OCI-LY1 (cell line): Measurements from ENCODE around the gene FTCD.

Experiments
- H2AFZ ChIP-seq: fragments of 200-600 bp; sonication (generic), shearing (Covaris generic); 2 replicates; pipeline ENCODE4 v1.6.0; 2014; ENCODE audit warnings: antibody characterized with exemption, mild to moderate bottlenecking, low read length
- H3F3A ChIP-seq: fragments of 200-600 bp; sonication (generic), shearing (Covaris generic); 2 replicates; pipeline ENCODE4 v1.6.0; 2014; ENCODE audit warnings: mild to moderate bottlenecking, antibody characterized with exemption, low read length, moderate library complexity; ENCODE audit not compliant: insufficient read depth
- H3K27ac ChIP-seq: fragments of 200-600 bp; sonication (generic); 2 replicates; pipeline ENCODE4 v1.5.1; 2014; ENCODE audit warnings: low read length, mixed run types, mild to moderate bottlenecking, low read depth; ENCODE audit not compliant: poor library complexity, severe bottlenecking
- H3K27me3 ChIP-seq: fragments of 200-600 bp; sonication (generic); 2 replicates; pipeline ENCODE4 v1.6.0; 2014; ENCODE audit warnings: antibody characterized with exemption, mild to moderate bottlenecking, low read length, moderate library complexity; ENCODE audit not compliant: insufficient read depth
- H3K36me3 ChIP-seq: fragments of 200-600 bp; sonication (generic); 2 replicates; pipeline ENCODE4 v1.6.1; 2014; ENCODE audit warnings: mild to moderate bottlenecking, antibody characterized with exemption, low read length, moderate library complexity, mixed read lengths; ENCODE audit not compliant: insufficient read depth
- H3K4me1 ChIP-seq: fragments of 200-600 bp; sonication (generic); 2 replicates; pipeline ENCODE4 v1.5.1; 2014; ENCODE audit warnings: mild to moderate bottlenecking, low read length, moderate library complexity; ENCODE audit not compliant: insufficient read depth, severe bottlenecking
- H3K4me2 ChIP-seq: fragments of 200-600 bp; sonication (generic), shearing (Covaris generic); 2 replicates; pipeline ENCODE4 v1.6.1; 2014; ENCODE audit warnings: low read length
- H3K4me3 ChIP-seq: fragments of 200-600 bp; sonication (generic); 2 replicates; pipeline ENCODE4 v1.5.1; 2014; ENCODE audit warnings: low read length, low read depth, mild to moderate bottlenecking, mixed read lengths; ENCODE audit not compliant: poor library complexity, severe bottlenecking
- H3K79me2 ChIP-seq: fragments of 200-600 bp; shearing (Covaris generic); 2 replicates; pipeline ENCODE4 v1.6.1; 2016; ENCODE audit warnings: mixed run types, low read length, mixed read lengths; ENCODE audit not compliant: insufficient read depth
- H3K9ac ChIP-seq: fragments of 200-600 bp; sonication (generic), shearing (Covaris generic); 2 replicates; pipeline ENCODE4 v1.6.1; 2014; ENCODE audit warnings: mild to moderate bottlenecking, low read length, mixed read lengths
- H3K9me2 ChIP-seq: fragments of 200-600 bp; sonication (generic), shearing (Covaris generic); 2 replicates; pipeline ENCODE4 v1.6.1; 2014; ENCODE audit warnings: low read depth, mild to moderate bottlenecking, low read length, mixed read lengths
- H3K9me3 ChIP-seq: fragments of 200-600 bp; shearing (Covaris generic); 2 replicates; pipeline ENCODE4 v1.6.1; 2014; ENCODE audit warnings: low read length, mixed read lengths
- H4K20me1 ChIP-seq: fragments of 200-600 bp; sonication (generic), shearing (Covaris generic); 2 replicates; pipeline ENCODE4 v1.6.0; 2016; ENCODE audit warnings: mild to moderate bottlenecking, low read length; ENCODE audit not compliant: insufficient read depth
- EZH2 ChIP-seq: fragments of 200-600 bp; sonication (generic), shearing (Covaris generic); IDR thresholded peaks from 2 replicates; pipeline ENCODE4 v1.8.0; 2017; ENCODE audit warnings: borderline replicate concordance, mixed run types, mild to moderate bottlenecking, antibody characterized with exemption, low read length, moderate library complexity, mixed read lengths
- TF ChIP-seq, protein P1 (sequence below): fragments of 200-600 bp; sonication (generic), shearing (Covaris generic); IDR thresholded peaks from 2 replicates; pipeline ENCODE4 v1.5.1; 2017; ENCODE audit warnings: mild to moderate bottlenecking, antibody characterized with exemption, low read length, moderate library complexity, mixed read lengths

FTCD gene

DNA sequence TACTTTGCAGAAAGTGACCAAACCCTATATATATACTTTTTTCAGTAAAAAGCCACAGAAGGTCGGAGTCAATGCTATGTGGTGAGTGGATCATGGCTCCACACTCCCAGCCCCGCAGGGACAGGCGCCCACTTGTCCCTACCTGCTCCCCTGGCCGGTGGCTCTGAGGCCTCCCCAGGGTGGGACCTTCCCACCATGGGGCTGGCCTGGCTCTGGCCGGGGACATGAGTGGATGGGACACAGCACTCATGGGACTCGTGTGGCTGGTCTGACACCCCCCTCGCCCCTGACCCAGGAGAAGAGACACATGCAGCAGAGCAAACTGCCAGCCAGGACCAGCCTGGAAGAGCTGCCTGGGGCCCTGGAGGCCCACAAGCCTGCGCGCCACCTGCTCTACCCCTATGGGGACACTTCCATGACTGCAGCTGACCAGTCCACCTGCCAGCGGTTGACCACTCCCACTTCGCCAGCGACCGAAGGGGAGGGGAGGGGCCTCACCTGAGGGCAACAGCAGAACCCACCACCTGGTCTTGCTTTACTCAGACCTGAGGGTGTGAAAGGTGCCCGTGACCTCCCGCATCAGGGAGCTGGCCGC is 26.7 kb upstream of the FTCD start:
- Histone ChIP-seq H3K36me3 (no peaks in the 10 kb centered on the region; the same call in 1 of the 2 replicates), H3F3A (no peaks in the 10 kb centered on the region; the same call in 1 of the 2 replicates), H3K4me1 (peaks cover 24% of the 10 kb centered on the region), H2AFZ (no peak overlapping the region), H4K20me1 (no peaks in the 10 kb centered on the region), H3K9me2 (no peaks in the 10 kb centered on the region), H3K79me2 (no peaks in the 10 kb centered on the region), H3K4me3 (peak overlapping the region; percentile 50), H3K27ac (no peak overlapping the region), H3K9me3 (no peaks in the 10 kb centered on the region), H3K27me3 (no peaks in the 10 kb centered on the region), H3K4me2 (peak overlapping the region; percentile 70; the same call in 1 of the 2 replicates), H3K9ac (no peak overlapping the region)
- TF ChIP-seq EZH2: no peak
- TF ChIP-seq, protein P1, sequence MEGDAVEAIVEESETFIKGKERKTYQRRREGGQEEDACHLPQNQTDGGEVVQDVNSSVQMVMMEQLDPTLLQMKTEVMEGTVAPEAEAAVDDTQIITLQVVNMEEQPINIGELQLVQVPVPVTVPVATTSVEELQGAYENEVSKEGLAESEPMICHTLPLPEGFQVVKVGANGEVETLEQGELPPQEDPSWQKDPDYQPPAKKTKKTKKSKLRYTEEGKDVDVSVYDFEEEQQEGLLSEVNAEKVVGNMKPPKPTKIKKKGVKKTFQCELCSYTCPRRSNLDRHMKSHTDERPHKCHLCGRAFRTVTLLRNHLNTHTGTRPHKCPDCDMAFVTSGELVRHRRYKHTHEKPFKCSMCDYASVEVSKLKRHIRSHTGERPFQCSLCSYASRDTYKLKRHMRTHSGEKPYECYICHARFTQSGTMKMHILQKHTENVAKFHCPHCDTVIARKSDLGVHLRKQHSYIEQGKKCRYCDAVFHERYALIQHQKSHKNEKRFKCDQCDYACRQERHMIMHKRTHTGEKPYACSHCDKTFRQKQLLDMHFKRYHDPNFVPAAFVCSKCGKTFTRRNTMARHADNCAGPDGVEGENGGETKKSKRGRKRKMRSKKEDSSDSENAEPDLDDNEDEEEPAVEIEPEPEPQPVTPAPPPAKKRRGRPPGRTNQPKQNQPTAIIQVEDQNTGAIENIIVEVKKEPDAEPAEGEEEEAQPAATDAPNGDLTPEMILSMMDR: no peak

GRCh38 chr21:46181436-46181835 is 26.1 kb upstream of the FTCD start:
- Histone ChIP-seq H3K27ac (no peak overlapping the region), H3K9ac (no peak overlapping the region), H4K20me1 (no peaks in the 10 kb centered on the region), H3K4me1 (peaks cover 23% of the 10 kb centered on the region), H3K9me3 (no peaks in the 10 kb centered on the region), H3K9me2 (no peaks in the 10 kb centered on the region), H3K4me3 (no peak overlapping the region), H3F3A (no peaks in the 10 kb centered on the region; the same call in 1 of the 2 replicates), H3K27me3 (no peaks in the 10 kb centered on the region), H3K79me2 (no peaks in the 10 kb centered on the region), H2AFZ (no peak overlapping the region), H3K36me3 (no peaks in the 10 kb centered on the region; the same call in 1 of the 2 replicates), H3K4me2 (no peak overlapping the region)
- no peak for TF ChIP-seq EZH2

GRCh38 chr21:46180778-46181391 is 25.5 kb upstream of the FTCD start:
- no peak overlapping the region for H3K4me2 ChIP-seq
- H3F3A ChIP-seq: no peaks in the 10 kb centered on the region; the same call in 1 of the 2 replicates
- no peaks in the 10 kb centered on the region for H4K20me1 ChIP-seq
- no peaks in the 10 kb centered on the region for H3K27me3 ChIP-seq
- no peak overlapping the region for H3K4me3 ChIP-seq
- H3K9me3 ChIP-seq: no peaks in the 10 kb centered on the region
- no peak overlapping the region for H2AFZ ChIP-seq
- TF ChIP-seq EZH2: no peak
- TF ChIP-seq, protein P1: no peak
- H3K9me2 ChIP-seq: no peaks in the 10 kb centered on the region
- H3K36me3 ChIP-seq: no peaks in the 10 kb centered on the region; the same call in 1 of the 2 replicates
- H3K79me2 ChIP-seq: no peaks in the 10 kb centered on the region
- no peak overlapping the region for H3K27ac ChIP-seq
- H3K4me1 ChIP-seq: peaks cover 17% of the 10 kb centered on the region
- H3K9ac ChIP-seq: no peak overlapping the region
